Measurements from ENCODE around the gene RHOT2.
A peak's percentile ranks its signal among the peaks of the same experiment; 100 is the strongest.

RHOT2 gene

DNA sequence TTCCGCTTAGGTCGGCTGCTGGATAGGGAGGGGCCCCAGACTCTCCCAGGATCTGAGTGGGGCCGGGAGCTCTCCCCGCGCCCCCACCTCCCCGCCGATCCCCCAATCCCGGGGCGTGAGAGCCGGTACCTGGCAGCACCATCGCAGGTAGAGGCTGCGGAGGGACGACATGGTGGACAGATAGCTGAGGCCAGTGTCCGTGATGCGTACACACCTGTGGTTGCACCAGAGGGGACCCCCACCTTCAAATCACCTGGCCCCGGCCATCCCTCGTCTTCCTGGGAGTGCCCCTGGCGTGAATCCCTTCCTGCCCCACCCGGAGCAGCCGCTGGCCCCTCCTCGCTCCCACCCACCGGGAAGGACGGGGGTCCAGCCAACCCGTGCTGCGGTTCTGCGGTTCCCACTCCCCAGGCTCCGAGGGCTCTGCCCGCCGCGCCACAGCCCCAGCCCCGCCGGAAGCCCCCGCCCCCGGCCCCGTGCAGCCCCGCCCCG is 27.0 kb downstream of the RHOT2 start:
- ChIA-PET POLR2A (no interaction called here), CTCF (interaction anchor here (1.2 to 1.6 kb wide), 4 partner anchors 17 to 90 kb away, joined by 3 to 8 read pairs (median 4); partner anchors contain the start of gene METRN)
- TF ChIP-seq, protein P1, sequence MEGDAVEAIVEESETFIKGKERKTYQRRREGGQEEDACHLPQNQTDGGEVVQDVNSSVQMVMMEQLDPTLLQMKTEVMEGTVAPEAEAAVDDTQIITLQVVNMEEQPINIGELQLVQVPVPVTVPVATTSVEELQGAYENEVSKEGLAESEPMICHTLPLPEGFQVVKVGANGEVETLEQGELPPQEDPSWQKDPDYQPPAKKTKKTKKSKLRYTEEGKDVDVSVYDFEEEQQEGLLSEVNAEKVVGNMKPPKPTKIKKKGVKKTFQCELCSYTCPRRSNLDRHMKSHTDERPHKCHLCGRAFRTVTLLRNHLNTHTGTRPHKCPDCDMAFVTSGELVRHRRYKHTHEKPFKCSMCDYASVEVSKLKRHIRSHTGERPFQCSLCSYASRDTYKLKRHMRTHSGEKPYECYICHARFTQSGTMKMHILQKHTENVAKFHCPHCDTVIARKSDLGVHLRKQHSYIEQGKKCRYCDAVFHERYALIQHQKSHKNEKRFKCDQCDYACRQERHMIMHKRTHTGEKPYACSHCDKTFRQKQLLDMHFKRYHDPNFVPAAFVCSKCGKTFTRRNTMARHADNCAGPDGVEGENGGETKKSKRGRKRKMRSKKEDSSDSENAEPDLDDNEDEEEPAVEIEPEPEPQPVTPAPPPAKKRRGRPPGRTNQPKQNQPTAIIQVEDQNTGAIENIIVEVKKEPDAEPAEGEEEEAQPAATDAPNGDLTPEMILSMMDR (IDR thresholded peaks at IDR 0.05; ENCODE audit: control extremely low read depth, extremely low read depth, low read depth, missing control alignments) = no peak
- no peak for DNase-seq (ENCODE audit: extremely low spot score)

DNA sequence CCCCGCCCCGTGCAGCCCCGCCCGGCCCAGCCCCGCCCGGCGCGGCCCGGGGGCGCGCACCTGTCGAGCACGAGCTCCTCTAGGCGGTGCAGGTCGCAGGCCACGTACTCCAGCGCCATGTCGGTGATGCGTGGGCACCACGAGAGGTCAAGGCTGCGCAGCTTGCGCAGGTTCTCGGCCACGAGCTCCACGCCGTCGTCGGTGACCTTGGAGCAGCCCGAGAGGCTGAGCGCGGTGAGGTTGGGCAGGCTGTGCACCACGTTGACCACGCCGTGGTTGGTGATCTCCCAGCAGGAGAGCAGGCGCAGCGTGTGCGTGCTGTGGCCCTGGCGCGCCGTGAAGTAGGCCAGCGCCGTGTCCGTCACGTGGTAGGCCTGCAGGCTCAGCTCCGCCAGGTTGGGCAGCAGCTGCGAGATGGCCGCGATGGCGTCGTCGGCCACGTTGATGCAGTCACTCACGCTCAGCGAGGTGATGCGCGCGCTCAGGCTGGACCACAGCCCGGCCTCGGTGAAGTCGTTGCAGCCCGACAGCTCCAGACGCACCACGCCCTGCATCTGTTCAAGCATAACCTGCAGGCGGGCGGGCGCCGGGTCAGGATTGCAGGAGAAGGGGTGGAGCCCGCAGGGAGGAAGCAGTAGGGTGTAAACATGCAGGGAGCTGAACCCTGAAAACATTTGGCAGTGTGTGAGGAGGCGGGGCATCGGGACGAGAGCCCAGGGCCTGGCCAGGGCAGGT is 27.6 kb downstream of the RHOT2 start:
- CTCF ChIA-PET = interaction anchor here (1.0 to 1.6 kb wide), 5 partner anchors 11 to 89 kb away, joined by 3 to 8 read pairs (median 4); partner anchors contain the start of genes JMJD8 and METRN
- POLR2A ChIA-PET = interaction anchor here (0.5 kb wide), 1 partner anchor 113 kb away, joined by 4 read pairs; no protein-coding TSS in a partner anchor
- TF ChIP-seq, protein P1 (IDR thresholded peaks at IDR 0.05; ENCODE audit: control extremely low read depth, extremely low read depth, low read depth, missing control alignments) = no peak
- peak; percentile 83 for DNase-seq (ENCODE audit: extremely low spot score)

DNA sequence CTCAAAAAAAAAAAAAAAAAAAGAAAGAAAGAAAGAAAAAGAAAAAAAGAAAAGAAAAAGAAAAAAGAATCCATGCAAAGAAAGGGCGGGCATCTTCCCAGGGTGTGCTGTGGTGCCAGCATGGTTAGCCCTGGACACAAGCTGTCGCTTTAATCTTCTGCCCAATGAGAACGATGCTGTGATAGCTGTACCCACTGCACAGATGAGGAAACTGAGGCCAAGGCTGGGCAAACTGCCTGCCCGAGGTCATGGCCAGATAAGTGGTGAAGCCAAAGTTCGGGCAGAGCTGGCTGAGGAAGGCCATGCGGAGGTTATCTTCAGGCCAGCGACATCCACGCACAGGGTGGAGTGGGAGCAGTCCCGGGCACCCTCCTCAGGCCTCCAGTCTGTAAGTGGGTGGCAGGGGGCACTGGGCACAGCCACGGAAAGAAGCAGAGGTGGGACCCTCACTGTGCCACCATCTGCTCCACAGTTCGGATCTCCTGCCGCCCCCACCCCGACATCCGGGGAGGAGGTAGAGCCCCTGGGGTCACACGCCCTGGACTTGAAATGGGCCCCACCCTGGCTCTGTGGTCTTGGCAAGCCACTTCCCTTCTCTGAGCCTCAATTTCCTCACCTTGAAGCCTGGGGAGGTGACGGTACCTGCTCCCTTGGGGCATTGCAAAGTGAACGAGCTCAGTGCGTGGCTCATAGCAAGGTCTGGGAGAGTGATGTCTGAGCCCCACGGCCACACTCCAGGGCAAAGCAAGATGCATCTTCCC is 31.2 kb downstream of the RHOT2 start:
- no peak for DNase-seq (ENCODE audit: extremely low spot score)
- TF ChIP-seq, protein P1 (IDR thresholded peaks at IDR 0.05; ENCODE audit: control extremely low read depth, extremely low read depth, low read depth, missing control alignments) = no peak
- ChIA-PET CTCF (interaction anchor here (0.9 kb wide), 1 partner anchor 86 kb away, joined by 4 read pairs; no protein-coding TSS in a partner anchor), POLR2A (no interaction called here)

DNA sequence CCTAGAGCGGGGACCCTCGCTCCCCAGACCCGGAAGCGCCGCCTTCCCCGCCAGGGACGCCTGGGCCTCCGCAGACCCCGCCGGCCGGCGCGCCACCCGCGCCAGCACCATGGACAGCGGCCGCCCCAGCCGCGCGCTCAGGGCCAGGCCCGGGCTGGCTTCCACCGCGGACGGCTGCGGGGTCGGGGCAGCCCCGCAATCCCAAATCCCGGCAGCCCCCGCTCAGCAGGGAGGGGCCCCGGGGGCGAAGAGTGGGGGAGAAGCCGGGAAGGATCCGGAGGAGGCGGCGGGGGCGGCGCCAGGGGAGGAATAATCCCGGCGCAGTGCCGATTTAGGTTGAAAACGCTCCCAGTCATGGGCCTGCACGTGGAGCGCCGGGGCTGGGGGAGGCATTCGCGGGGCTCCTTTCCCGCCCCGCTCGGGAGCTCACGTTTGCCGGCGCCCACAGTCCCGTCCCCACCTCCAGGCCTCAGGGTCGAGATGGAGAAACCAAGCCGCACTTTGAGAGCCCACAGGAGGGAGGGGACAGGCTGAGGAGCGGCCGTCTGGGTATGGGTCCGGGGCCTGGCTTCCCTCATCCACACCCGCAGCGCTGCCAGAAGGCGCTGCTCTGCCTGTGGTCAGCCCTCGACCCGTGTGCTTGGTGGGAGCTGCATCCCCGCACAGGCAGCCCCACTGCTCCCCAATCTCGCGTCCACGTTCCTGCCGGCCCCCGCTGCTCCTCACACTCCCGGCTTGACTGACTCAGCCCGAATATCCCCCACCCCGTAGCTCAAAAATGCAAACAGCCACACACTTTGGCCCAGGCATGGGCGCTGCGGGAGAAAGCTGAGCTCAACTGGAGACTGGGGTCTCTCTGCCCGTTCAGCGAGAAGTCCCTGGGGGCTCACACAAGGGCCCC is 33.0 kb downstream of the RHOT2 start:
- peak; percentile 54 for DNase-seq (ENCODE audit: extremely low spot score)

DNA sequence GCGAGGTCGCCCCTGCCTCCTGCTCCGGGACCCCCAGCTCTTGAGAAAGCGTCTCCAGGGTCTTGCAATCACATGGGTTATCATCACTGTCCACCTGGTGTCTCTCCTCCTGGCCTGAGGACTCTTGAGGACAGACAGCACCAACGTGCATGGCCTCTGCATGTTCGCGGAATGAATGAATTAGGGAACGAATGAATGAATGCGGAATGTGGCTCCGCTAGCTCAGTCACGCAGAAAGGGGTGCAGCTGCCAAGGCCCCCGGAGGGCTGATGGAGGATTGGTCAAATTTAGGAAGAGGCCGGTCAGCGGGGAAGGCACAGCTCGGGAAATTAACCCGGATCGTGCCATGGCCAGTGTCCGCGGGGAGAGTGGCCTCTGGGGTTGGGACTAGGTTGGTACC is 34.4 kb downstream of the RHOT2 start:
- TF ChIP-seq, protein P1 (IDR thresholded peaks at IDR 0.05; ENCODE audit: control extremely low read depth, extremely low read depth, low read depth, missing control alignments) = no peak
- DNase-seq (ENCODE audit: extremely low spot score) = no peak
- ChIA-PET POLR2A (no interaction called here), CTCF (interaction anchor here (2.7 to 3.8 kb wide), 2 partner anchors 10 to 83 kb away, joined by 7 to 13 read pairs; no protein-coding TSS in a partner anchor)

More for the DNA sequence above, 33.0 kb downstream of the RHOT2 start:
- POLR2A ChIA-PET = no interaction called here
- CTCF ChIA-PET = interaction anchor here (2.7 to 3.8 kb wide), 2 partner anchors 11 to 84 kb away, joined by 7 to 13 read pairs; no protein-coding TSS in a partner anchor
- TF ChIP-seq, protein P1 (IDR thresholded peaks at IDR 0.05; ENCODE audit: control extremely low read depth, extremely low read depth, low read depth, missing control alignments) = no peak

Data from GM10248 (cell line).